HCT116 (cell line): ENCODE data around the gene AATF. TPM values are rescaled to one million over a fixed set of nuclear protein-coding genes. Genes with fewer than 3 reads are reported as not detected.

Experiments
- ATAC-seq: fragments of 200-7000 bp; cut with Tn5 transposase; 2 replicates; pipeline ENCODE4 v1.9.1; 2020; ENCODE audit warnings: mild to moderate bottlenecking, moderate library complexity
- BruUV-seq: library from RNA; stranded (reverse); fragments of 400-500 nt; replicated peaks from 2 replicates; lab custom pipeline; 2021; lab: Mats Ljungman, UMichigan
- CTCF ChIA-PET: fragments of 300-600 bp; sonication (Branson Sonifier 250); formaldehyde crosslinking; loops from one replicate; lab custom pipeline; 2021; ENCODE audit warnings: antibody characterized with exemption; lab: Charles Lee
- POLR2A ChIA-PET: fragments of 300-600, 350-600 bp; sonication (Branson Sonifier 250); formaldehyde crosslinking; loops from one replicate; lab custom pipeline; 2021; ENCODE audit warnings: antibody characterized with exemption; lab: Charles Lee
- RAD21 ChIA-PET, 2 experiments: fragments of 300-600 bp; sonication (Branson Sonifier 250); formaldehyde crosslinking; loops; one replicate each; lab custom pipeline; 2023; ENCODE audit warnings: low total read pairs in 2 of 2; ENCODE audit not compliant: uncharacterized antibody in 2 of 2, unreplicated experiment in 2 of 2, low non-redundant PET in 1 of 2; lab: Charles Lee
- DNase-seq: peaks from one replicate; pipeline ENCODE4 v3.0.0-alpha.2; 2010; ENCODE audit warnings: low read depth, low spot score
- H2AFZ ChIP-seq: fragments of 200-600 bp; shearing (Covaris generic), sonication (generic); 2 replicates; pipeline ENCODE4 v1.6.1; 2017; ENCODE audit warnings: low read depth, mixed run types, mixed read lengths, antibody characterized with exemption, low read length; ENCODE audit not compliant: poor library complexity, severe bottlenecking
- H3K27ac ChIP-seq: 2 replicates; pipeline ENCODE4 v1.5.1; 2012; ENCODE audit warnings: low read depth, low read length
- H3K27me3 ChIP-seq: fragments of 200-600 bp; sonication (generic); 2 replicates; pipeline ENCODE4 v1.6.1; 2016; ENCODE audit warnings: mixed run types, low read length, mixed read lengths; ENCODE audit not compliant: insufficient read depth
- H3K36me3 ChIP-seq, 2 experiments: fragments of 200-500 bp in 1 of 2; fragments of 200-600 bp in 1 of 2; sonication (Bioruptor generic) in 1 of 2; sonication (generic) in 1 of 2; 2 replicates each; pipeline versions ENCODE4 v1.5.1 to v1.6.1; 2014 to 2016; ENCODE audit warnings: low read length in 2 of 2, inconsistent platforms in 1 of 2, mixed read lengths in 1 of 2, mixed run types in 1 of 2; ENCODE audit not compliant: insufficient read depth in 2 of 2, control insufficient read depth in 1 of 2
- H3K4me1 ChIP-seq, 2 experiments: fragments of 200-600 bp in 1 of 2; sonication (generic) in 1 of 2; 2 replicates each; pipeline versions ENCODE4 v1.5.1 to v1.6.1; 2012 to 2017; ENCODE audit warnings: low read length in 2 of 2, inconsistent platforms in 1 of 2, mild to moderate bottlenecking in 1 of 2, mixed read lengths in 1 of 2, mixed run types in 1 of 2, moderate library complexity in 1 of 2; ENCODE audit not compliant: insufficient read depth in 2 of 2, control insufficient read depth in 1 of 2
- H3K4me2 ChIP-seq: fragments of 200-600 bp; sonication (generic); 2 replicates; pipeline ENCODE4 v1.6.1; 2017; ENCODE audit warnings: mixed run types, low read length, mixed read lengths
- H3K4me3 ChIP-seq, 2 experiments: fragments of 200-600 bp in 1 of 2; sonication (generic) in 1 of 2; replicated peaks in 1 of 2; 2 replicates each; pipeline ENCODE4 v1.5.1; 2011 to 2016; ENCODE audit warnings: low read length in 2 of 2, control low read depth in 1 of 2, low read depth in 1 of 2, mild to moderate bottlenecking in 1 of 2, mixed read lengths in 1 of 2, mixed run types in 1 of 2
- H3K79me2 ChIP-seq: fragments of 200-600 bp; sonication (generic); 2 replicates; pipeline ENCODE4 v1.6.1; 2017; ENCODE audit warnings: mild to moderate bottlenecking, mixed run types, low read length, moderate library complexity, mixed read lengths; ENCODE audit not compliant: insufficient read depth
- H3K9ac ChIP-seq: fragments of 200-600 bp; sonication (generic); 2 replicates; pipeline ENCODE4 v1.6.1; 2016; ENCODE audit warnings: low read length, mixed read lengths
- H3K9me2 ChIP-seq: fragments of 200-600 bp; sonication (generic), shearing (Covaris generic); 2 replicates; pipeline ENCODE4 v1.6.1; 2017; ENCODE audit warnings: mixed run types, mild to moderate bottlenecking, moderate library complexity; ENCODE audit not compliant: insufficient read depth
- H3K9me3 ChIP-seq, 2 experiments: fragments of 200-500 bp in 1 of 2; fragments of 200-600 bp in 1 of 2; sonication (Bioruptor generic) in 1 of 2; sonication (generic) in 1 of 2; 2 replicates each; pipeline ENCODE4 v1.6.1; 2014 to 2017; ENCODE audit warnings: low read length in 2 of 2, mixed read lengths in 2 of 2, inconsistent platforms in 1 of 2, low read depth in 1 of 2, mild to moderate bottlenecking in 1 of 2, mixed run types in 1 of 2, moderate library complexity in 1 of 2; ENCODE audit not compliant: control insufficient read depth in 1 of 2, insufficient read depth in 1 of 2
- H4K20me1 ChIP-seq: fragments of 200-600 bp; sonication (generic), shearing (Covaris generic); 2 replicates; pipeline ENCODE4 v1.6.1; 2017; ENCODE audit warnings: mixed run types, mild to moderate bottlenecking, moderate library complexity; ENCODE audit not compliant: insufficient read depth
- ATF3 ChIP-seq: IDR thresholded peaks from 2 replicates; pipeline ENCODE4 v1.6.1; 2012
- CBX3 ChIP-seq: IDR thresholded peaks from 2 replicates; pipeline ENCODE4 v1.6.1; 2012; ENCODE audit warnings: low read depth
- CEBPB ChIP-seq: IDR thresholded peaks from 2 replicates; pipeline ENCODE4 v1.6.1; 2012; ENCODE audit warnings: low read depth
- CTCF ChIP-seq, 3 experiments: fragments of 200-600 bp in 1 of 3; sonication (generic) in 1 of 3; IDR thresholded peaks in 2 of 3; conservative IDR thresholded peaks in 1 of 3; 2 replicates each; pipeline ENCODE4 v1.5.1; 2012 to 2017; ENCODE audit warnings: low read depth in 2 of 3, low read length in 2 of 3, antibody characterized with exemption in 1 of 3, borderline replicate concordance in 1 of 3, control low read depth in 1 of 3, mild to moderate bottlenecking in 1 of 3, mixed read lengths in 1 of 3, mixed run types in 1 of 3, moderate library complexity in 1 of 3; ENCODE audit not compliant: insufficient read depth in 1 of 3
- EGR1 ChIP-seq: IDR thresholded peaks from 2 replicates; pipeline ENCODE4 v1.6.1; 2012; ENCODE audit warnings: low read depth
- EZH2 ChIP-seq: fragments of 200-600 bp; sonication (generic); IDR thresholded peaks from 2 replicates; pipeline ENCODE4 v1.6.1; 2017; ENCODE audit warnings: antibody characterized with exemption, mixed run types
- JUND ChIP-seq: IDR thresholded peaks from 2 replicates; pipeline ENCODE4 v1.6.1; 2012
- POLR2A ChIP-seq: IDR thresholded peaks from 2 replicates; pipeline ENCODE4 v1.7.0; 2011; ENCODE audit warnings: borderline replicate concordance; ENCODE audit not compliant: insufficient read depth, insufficient read length; ENCODE audit errors: extremely low read depth
- RAD21 ChIP-seq: IDR thresholded peaks from 2 replicates; pipeline ENCODE4 v1.6.1; 2012; ENCODE audit warnings: low read depth, mild to moderate bottlenecking
- REST ChIP-seq: IDR thresholded peaks from 2 replicates; pipeline ENCODE4 v1.6.1; 2012; ENCODE audit warnings: low read depth
- SIN3A ChIP-seq: IDR thresholded peaks from 2 replicates; pipeline ENCODE4 v1.6.1; 2012; ENCODE audit warnings: low read depth
- SP1 ChIP-seq: IDR thresholded peaks from 2 replicates; pipeline ENCODE4 v1.6.1; 2012; ENCODE audit warnings: low read depth
- YY1 ChIP-seq: IDR thresholded peaks from 2 replicates; pipeline ENCODE4 v1.6.1; 2011; ENCODE audit warnings: low read length, low read depth, moderate library complexity, mild to moderate bottlenecking; ENCODE audit not compliant: insufficient replicate concordance; ENCODE audit errors: extremely low read depth
- ZNF274 ChIP-seq: fragments of 200-500 bp; sonication (Bioruptor generic); IDR thresholded peaks from 2 replicates; pipeline ENCODE4 v1.6.1; 2014; ENCODE audit warnings: mild to moderate bottlenecking, low read depth, low read length, inconsistent platforms
- intact Hi-C: fragments of 100-400 bp; cut with micrococcal nuclease; formaldehyde crosslinking; loops from 2 replicates; pipeline ENCODE4 v1.10.0; 2022
- total RNA-seq: library from RNA; stranded (reverse); gene quantifications from one replicate; pipeline ENCODE4 v1.2.1, GENCODE V29; 2021; ENCODE audit not compliant: unreplicated experiment
- TF ChIP-seq, protein P1 (sequence below): IDR thresholded peaks from 2 replicates; pipeline ENCODE4 v1.6.1; 2012

The AATF gene
- total RNA-seq, 1 experiment from 2014 or later: 105 TPM

GRCh38 chr17:37056622-37057021 is 107.9 kb downstream of the AATF start:
- Histone ChIP-seq H2AFZ (no peak overlapping the region), H3K9ac (no peak overlapping the region), H4K20me1 (no peaks in the 10 kb centered on the region), H3K27me3 (no peaks in the 10 kb centered on the region), H3K4me3 (no peak overlapping the region), H3K79me2 (no peaks in the 10 kb centered on the region), H3K4me2 (no peak overlapping the region), H3K36me3 (peaks cover 7 to 10% of the 10 kb centered on the region in 2 experiments), H3K9me2 (no peaks in the 10 kb centered on the region), H3K27ac (no peak overlapping the region), H3K9me3 (no peaks in the 10 kb centered on the region), H3K4me1 (no peaks in the 10 kb centered on the region)
- DNase-seq (no peak), ATAC-seq (no peak)
- no TSS peak for BruUV-seq
- ChIA-PET CTCF (interaction anchor here (2.0 kb wide), 1 partner anchor 9 kb away, joined by 8 read pairs; no protein-coding TSS in a partner anchor), POLR2A (interaction anchor here (0.9 kb wide), 1 partner anchor 9 kb away, joined by 3 read pairs; no protein-coding TSS in a partner anchor), RAD21 (no interaction called here)
- intact Hi-C loops: no loop called here
- no peak for TF ChIP-seq SP1

- H3K9ac ChIP-seq: no peak overlapping the region
- no peak overlapping the region for H2AFZ ChIP-seq
- intact Hi-C loops: no loop called here
- H3K4me3 ChIP-seq: no peak overlapping the region
- peaks cover 5 to 10% of the 10 kb centered on the region in 2 experiments for H3K36me3 ChIP-seq
- ChIA-PET RAD21 (no interaction called here), POLR2A (interaction anchor here (1.2 kb wide), 1 partner anchor 8 kb away, joined by 4 read pairs; no protein-coding TSS in a partner anchor), CTCF (interaction anchor here (1.1 to 1.2 kb wide), 2 partner anchors 12 to 14 kb away, joined by 4 read pairs; no protein-coding TSS in a partner anchor)
- no peaks in the 10 kb centered on the region for H3K9me3 ChIP-seq
- H3K9me2 ChIP-seq: no peaks in the 10 kb centered on the region
- H3K27me3 ChIP-seq: no peaks in the 10 kb centered on the region
- H3K4me2 ChIP-seq: no peak overlapping the region
- no peaks in the 10 kb centered on the region for H3K79me2 ChIP-seq
- no peak for DNase-seq
- no peak overlapping the region for H3K27ac ChIP-seq
- no peaks in the 10 kb centered on the region for H4K20me1 ChIP-seq
- H3K4me1 ChIP-seq: no peaks in the 10 kb centered on the region
- no peak for ATAC-seq
- BruUV-seq: no TSS peak
- TF ChIP-seq CBX3 (no peak), POLR2A (no peak), ZNF274 (no peak), JUND (no peak), EZH2 (no peak), CTCF (IDR thresholded peaks at IDR 0.05 in 2 of 3, conservative IDR thresholded peaks at IDR 0.05 in 1 of 3; ENCODE audit: borderline replicate concordance in 1 of 3, insufficient read depth in 1 of 3, low read depth in 2 of 3, low read length in 2 of 3) (no peak), YY1 (no peak), REST (no peak), CEBPB (no peak), RAD21 (no peak), EGR1 (no peak), ATF3 (no peak), SIN3A (no peak)
- TF ChIP-seq, protein P1, sequence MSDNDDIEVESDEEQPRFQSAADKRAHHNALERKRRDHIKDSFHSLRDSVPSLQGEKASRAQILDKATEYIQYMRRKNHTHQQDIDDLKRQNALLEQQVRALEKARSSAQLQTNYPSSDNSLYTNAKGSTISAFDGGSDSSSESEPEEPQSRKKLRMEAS: no peak
These were observed 110.7 kb downstream of the AATF start for GRCh38 chr17:37059493-37059892.
